GM19463 (cell line): Measurements from ENCODE around the gene STPG1.

Experiments
- ATAC-seq: cut with Tn5 transposase; IDR thresholded peaks from one replicate; pipeline ENCODE4 v1.9.1; 2021; ENCODE audit warnings: mild to moderate bottlenecking, moderate library complexity; ENCODE audit not compliant: unreplicated experiment

The STPG1 gene

DNA sequence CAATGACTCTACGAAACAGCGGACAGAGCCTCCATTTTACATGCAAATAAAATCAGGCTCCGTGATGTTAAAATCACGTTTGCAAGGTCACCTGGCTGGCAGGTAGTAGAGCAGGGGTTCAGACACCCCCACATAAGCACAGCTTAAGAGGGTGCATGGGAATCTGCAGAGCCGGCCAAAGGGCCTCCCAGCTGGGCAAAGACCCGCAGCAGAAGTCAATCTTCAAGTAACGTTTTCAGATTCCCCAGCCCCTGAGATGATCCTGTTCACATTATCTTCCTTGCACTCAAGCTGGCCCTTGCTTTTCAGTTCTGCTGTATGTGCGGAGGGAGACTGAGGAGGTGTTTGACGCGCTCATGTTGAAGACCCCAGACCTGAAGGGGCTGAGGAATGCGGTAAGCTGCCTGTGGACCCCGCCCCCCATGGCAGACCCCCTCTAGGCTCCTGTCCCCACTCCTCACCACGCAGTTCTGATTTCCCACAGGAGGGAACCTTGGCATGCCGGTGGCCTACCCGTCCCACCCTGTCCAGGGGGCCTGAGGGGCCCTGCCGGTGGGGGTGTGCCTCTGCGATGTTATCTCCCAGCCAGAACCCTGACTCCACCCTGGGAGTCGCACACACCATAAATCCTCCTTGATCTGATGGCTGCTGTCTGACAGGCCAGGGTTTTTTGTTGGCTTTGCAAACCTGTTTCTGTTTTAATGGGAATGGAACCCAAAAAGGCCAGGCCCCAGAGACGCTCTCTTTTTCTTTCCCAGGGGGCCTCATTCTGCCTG is 66.2 kb downstream of the STPG1 start:
- no peak for ATAC-seq

DNA sequence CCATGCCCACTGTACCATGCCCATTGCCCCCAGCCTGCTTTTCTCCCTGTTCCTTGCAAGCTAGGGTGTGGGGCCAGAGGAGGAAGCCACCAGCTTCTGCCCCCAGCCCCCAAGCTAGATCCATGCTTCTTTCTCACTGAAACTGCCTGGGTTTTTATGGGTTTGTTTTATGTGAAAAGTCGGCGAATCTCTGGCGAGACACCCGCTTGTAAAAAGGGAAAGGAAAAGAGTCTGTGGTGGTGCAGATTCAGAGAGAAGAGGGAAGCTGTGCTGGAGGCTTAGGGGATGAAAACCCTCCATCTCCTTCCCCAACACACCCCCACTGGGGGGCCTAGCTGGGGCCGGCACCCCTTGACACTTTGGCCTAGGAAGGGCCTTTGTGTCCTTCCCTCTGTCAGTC is 68.2 kb downstream of the STPG1 start:
- no peak for ATAC-seq

DNA sequence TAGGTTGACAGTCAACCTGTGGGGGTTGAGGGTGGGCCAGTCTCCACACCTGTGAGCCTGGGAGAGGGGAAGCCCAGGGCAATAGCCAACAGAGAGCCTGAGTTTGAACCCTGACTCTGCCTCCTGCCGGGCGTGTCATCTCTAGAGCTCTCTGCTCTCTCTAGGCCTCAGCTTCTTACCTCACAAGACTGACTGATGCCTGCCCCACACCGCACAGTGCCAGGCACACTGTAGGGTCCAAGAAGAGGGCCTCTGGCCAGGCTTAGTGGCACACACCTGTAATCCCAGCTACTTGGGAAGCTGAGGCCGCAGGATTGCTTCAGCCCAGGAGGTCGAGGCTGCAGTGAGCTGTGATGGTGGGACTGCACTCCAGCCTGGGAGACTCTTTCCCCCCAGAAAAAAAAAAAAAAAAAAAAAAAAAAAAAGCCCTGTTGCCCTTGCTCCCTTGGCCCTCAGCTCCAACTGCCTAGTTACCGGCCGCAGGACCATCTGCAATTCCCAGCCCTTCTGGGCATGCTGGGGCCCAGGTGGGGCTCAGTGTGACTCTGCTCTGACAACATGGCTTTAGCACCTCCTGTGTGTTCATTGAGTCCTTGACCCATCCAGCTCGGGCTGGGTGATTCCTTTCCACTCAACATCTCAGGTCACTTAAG is 69.4 kb downstream of the STPG1 start:
- no peak for ATAC-seq

DNA sequence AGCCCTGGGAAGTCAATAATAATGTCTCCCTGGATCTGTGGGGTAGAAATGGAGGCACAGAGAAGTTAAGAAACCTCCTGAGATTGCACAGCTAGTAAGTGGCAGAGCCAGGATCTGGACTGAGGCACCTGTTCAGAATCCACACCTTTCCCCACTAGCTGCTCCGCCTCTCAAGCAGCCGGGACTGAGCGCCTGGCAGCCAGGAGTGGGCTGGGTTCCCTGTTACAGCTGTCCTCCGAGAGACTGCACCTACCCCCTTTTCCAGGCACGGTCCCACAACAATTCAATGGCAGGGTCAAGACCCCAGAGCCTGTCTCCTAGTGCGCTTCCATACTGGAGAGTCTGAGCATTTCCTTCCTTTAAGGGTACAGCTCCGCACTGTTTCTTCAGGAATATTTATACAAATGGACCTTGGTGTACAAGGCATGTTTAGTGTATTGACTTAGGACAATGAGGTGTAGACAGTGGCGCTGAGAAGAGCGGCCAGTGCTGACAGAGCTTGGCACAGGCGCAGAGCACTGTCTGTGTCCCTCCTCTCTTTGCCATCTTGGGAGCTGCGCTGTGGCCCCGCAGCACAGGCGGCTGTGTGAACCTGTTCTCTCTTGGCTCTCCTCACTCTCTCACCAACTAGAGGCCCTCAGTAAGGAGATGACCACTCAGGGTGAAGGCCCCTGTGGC is 70.0 kb downstream of the STPG1 start:
- ATAC-seq: no peak

DNA sequence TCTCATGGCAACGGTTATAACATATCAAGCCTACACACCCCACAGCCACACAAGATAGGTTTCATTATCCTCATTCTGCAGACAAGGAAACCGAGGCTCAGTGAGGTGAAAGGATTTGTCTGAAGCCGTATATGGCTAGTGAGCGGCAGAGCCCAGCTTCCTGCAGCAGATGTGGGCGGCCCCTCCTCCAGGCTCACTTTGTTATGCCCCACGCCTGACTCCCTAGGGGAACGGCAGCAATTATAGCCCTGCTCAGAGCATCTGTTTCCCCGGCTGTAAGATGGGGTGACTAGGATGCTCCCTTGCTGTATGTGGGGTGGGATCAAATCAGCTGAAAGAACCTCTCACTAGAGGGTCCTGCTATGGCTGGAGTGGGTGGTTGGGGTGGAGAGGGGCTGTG is 72.3 kb downstream of the STPG1 start:
- no peak for ATAC-seq

DNA sequence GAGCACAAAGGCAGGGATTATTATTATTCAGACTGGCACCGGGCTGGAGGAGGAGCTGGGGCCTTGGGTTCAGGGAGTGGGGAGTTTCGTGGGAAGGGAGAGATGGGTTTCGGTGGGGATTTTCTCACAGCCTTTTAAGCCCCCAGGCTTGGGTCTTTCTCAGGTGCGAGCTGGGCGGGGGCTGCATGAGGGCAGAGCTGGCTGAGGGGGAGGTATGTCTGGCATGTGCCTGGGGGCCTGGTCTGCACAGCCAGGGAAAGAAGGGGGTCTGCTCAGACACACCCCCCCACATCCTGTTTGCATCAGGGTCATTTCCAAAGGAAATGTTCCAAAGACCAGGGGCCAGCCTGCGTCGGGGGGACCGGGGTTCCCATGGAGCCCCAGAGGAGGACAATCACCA is 72.8 kb downstream of the STPG1 start:
- no peak for ATAC-seq

DNA sequence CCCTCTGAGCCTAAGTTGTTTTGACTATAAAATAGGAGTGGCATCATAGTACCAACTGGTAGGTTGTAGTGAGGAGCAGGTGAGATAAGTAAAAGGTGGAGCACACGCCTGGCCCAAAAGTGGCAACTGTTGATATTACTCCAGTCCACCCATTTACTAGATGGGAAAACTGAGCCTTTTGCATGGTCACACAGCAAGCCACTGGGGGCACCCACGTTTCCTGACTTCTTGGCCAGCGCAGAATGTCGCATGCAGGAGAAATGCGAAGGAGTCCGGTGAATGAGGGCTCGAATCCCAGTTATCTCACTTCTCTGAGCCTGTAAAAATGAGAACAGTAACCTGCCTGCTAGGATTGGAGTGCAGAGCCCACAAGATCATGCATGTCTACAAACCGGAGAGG is 73.6 kb downstream of the STPG1 start:
- no peak for ATAC-seq

DNA sequence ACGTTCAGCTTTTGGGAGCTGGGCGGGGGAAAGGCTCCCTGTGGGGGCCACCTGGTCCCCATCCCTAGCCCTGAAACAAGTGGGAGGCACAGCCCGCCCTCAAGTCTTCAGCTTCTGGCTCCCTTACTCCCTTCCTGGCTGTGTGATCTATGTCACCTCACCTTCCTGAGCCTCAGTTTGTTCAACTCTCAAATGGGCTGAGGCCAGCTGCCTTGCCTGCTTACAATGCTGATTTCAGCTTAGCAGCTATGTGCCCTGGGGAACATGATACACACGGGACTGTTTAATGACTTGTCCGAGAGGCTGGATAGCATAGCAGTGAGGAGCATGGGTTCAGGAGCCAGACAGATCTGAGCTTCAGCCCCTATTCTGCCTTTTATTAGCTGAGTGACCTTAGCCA is 75.1 kb downstream of the STPG1 start:
- ATAC-seq: no peak

DNA sequence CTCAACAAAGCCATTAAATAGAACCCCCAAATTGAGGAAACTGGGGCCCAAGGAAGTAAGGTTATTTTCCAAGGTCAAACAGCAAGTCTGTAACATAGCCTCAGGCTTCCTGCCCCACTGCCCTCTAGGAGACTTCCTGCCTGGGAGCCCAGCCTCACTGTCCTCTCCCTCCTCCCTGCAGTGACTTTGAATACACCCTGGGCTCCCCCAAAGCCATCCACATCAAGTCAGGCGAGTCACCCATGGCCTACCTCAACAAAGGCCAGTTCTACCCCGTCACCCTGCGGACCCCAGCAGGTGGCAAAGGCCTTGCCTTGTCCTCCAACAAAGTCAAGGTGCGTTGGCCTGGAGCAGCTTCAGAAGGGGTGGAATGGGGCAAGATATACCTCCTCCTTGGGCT is 76.1 kb downstream of the STPG1 start:
- ATAC-seq: no peak

DNA sequence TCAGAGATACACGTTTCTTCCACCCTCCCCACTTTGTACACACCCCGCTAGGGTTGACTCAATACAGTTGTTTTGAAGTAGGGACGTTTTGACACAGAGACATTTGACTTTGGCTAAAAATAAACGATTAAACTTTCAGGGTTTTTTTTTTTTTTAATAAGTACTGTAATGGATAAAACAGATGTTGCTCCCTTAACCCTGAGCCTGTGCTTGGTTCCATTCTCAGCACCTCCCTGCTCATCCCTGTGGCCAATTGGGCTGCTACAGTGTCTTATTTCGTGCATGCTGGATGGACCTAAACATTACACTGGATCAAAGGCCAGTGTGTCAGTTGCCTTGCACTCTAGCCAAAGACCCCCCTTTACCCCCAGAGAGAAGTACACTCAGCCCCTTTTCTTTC is 77.5 kb downstream of the STPG1 start:
- no peak for ATAC-seq

DNA sequence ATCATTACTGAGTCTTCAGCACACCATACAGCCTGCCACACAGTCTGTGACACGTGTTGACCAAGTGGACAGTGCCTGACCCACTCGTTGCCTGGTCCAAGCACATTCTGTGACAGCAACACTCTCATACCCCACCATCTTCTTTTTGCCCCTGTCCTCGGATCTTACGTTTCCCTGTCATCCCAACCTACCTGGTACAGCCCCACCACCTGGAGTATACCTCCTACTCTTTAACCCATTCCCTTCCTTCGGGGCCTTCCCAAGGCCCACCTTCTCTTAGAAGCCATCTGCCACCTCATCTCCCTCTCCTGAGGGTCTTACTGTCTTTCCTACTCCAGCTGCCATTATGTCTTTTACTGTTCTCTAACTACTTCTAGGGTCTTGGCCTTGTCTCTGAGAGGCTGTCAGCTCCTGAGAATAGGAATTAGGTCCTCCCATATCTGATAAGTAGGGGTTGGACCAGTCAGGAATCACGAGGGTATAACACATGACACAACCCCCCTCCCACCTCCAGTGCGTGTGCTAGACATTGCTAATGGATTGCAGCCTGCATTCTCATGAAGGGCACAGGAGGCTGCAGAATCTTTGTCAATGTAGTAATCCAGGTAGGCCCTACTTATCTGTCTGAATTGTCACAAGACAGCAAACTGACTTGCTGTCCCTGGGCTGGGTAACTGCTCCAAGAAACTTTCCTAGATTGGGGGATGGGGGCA is 81.5 kb downstream of the STPG1 start:
- no peak for ATAC-seq

DNA sequence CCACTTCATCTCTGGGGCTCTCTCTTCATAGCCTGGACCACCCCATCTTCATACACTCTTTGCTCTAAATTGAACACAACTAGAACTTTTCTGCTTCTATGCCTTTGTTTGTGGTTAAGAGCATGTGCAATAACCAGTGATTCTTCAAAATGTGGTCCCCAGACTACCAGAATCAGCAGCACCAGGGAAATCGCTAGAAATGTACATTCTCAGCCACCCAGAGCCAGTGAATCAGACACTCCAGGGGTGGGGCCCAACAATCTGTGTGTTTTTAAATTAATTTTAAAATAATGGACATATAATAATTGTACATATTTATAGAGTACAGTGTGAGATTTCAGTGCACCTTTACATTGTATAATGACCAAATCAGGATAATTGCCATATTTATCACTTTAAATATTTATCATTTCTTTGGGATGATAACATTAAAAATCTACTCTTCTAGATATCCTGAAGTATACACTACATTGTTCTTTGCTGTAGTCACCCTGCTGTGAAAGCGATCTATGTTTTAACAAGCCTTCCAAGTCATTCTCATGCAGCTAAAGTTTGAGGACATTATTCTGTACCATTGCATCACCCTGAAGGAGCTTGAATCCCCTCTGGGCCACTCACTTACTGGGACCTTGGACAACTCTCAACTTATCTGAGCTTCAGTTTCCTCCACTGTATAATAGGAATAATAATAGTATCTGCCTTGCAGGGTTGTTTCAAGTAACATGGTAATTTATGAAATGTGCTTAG is 83.6 kb downstream of the STPG1 start:
- ATAC-seq: no peak

DNA sequence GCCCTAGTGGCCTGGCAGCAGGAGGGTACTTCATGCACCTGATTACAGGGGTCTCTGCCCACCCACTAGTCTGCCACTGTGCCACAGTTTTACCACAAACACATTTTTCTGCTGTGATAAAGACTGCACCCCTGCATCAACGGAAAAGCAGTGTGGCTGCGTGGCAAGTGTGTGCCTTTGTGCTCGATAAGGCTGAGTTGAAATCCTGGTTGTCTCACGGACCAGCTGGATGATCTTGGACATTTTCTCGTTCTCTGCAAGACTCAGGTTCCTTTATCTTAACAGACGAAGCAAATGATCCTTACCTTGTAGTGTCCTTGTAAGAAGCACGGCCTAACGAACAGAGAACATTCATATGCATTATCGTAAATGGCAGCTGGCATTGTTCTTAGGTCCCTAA is 84.3 kb downstream of the STPG1 start:
- ATAC-seq: no peak

DNA sequence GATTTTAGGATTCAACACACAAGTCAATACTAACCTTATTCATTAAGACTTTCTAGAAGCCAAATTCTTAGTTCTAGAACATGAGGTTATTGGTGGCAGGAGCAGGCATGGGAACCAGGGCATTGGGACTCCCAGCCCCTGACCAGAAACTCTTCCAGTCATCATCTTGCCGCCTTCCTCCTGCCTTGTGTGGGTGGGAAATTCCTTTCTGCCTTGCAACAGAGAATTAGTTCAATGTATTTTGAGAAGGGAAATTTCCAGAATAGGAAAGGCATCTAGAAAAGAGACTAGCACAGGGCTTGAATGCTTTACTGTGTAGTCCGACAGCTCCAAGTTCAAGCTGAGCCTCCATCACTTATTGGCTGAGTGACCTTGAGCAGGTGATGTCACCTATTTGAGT is 85.7 kb downstream of the STPG1 start:
- no peak for ATAC-seq

DNA sequence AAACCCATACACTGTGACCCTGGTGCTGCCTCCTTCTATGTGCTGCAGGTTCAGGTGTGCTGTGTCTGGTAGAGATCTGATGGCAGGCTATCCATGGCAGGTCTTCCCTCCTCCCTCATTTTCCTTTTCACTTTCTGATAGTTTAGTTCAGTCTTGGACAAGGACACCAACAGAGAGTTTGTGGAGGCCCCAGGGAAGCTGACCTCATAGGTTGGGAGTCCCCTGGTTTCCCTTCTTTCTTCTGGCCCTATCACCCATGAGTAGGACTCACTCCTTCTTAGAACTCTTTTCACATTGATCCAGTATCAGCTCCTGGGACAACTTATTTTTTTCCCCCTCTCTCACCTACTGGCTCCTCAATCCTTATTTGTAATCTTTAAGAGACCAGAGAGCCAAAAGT is 86.1 kb downstream of the STPG1 start:
- no peak for ATAC-seq

DNA sequence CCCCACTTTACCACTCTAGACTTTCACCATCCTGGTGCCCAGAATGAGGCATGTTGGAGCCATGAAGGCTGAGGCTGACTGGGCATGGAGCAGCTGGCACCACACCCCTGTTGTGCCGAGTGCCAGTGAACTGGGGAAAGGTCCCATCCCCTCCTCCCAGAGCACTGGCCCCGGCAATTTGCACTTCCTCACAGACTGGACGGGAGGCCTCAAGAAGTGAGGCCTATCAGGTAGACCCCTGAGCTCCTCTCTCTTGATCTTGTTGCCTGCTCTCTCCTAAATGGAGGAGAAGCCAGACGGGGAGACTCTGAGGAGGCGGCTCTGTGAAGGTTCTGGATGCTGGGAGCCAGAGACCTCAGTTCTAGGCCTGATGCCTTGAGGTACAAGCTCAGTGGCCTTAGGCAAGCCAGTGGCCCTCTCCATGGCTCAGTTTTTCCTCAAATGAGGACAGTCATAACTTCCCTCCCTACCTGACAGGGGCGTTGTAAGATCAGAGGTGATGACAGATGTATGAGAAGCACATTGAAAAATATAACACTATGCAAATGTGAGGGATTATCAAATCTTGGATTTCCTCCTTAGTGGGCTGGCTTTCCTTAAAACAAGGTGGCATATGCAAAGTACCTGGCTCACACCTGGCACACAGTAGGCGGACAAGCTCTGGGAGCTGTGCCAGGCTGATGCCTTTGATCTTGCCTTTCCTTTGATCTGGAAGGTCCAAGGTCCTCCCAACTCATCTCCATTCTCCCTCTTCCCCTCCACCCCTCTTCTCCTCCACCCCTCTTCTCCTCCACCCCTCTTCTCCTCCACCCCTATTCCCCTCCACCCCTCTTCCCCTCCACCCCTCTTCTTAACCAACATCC is 87.8 kb downstream of the STPG1 start:
- ATAC-seq: no peak

DNA sequence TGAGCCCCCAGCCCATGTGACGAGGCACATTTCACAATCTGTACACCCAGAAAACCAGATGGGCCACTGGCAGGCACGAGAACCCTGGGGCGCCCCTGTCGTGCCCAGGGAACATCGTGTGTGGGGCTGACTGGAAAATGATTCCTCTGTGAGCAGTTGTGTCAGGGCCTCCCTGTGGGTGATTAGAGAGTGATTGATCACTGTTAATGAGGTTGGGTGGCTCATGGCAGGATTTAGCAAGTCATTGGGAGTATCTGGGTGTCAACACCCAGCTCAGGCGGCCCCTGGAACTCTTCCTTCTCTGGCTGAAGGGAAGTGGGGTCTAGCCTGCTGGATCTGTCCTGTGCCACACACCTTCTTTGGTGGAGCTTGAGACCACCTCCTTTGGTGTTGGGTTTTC is 88.7 kb downstream of the STPG1 start:
- ATAC-seq: no peak

DNA sequence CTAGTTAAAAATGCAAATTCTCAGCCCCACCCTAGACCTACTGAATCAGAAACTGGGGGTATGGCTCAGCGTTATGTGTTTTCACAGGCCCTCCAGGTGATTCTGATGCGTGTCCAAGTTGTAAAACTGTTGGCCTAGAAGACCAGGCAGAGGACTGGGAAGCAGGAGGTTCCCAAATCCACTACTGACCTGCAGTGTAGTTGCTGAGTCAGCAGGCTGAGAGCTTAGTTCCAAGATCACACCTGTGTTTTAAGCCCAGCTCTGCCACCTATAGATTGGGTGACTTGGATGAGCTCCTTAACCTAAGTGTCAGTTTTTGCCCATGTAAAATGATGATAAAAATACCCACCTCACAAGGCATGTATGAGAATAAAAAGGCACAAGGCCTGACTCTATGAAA is 90.3 kb downstream of the STPG1 start:
- no peak for ATAC-seq

DNA sequence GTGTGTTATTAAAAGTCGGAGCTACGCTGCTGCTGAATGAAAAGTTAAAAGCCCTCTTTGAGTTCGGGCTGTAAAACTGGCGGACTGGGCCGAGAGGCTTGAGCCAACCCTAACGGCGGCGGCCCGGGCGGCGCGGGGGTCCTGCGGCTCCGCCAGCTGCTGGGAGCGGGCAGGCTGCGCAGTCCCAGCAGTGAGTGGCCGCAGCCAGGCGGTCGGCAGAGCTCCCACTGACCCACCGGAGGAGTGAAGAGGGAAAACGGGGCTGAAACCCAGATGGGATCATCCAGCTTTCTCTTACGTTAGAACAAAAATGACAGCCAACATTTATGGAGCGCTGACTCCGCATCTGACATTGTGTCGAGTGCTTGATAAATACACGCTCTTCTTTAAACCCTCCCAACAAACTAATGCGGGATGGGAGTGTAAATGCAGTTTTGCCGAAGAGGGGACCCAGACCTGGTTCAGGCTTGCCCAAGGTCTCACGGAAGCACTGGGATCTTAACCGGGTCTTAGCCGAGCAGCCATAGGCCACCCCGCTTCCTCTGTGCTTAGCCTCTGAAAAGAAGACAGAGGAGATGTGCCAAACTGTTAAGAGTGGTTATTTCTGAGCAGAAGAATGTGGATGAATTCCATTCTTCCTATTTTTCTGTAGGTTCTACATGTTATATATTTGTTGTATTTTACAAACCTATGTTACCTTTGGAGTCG is 91.0 kb downstream of the STPG1 start:
- no peak for ATAC-seq
